ENCODE measurements around the gene EFL1.
"Not testable (repeated sequence)": the region's sequence is repeated elsewhere in the genome, so short reads cannot be mapped to it uniquely, and the experiment has no call there.

DNA sequence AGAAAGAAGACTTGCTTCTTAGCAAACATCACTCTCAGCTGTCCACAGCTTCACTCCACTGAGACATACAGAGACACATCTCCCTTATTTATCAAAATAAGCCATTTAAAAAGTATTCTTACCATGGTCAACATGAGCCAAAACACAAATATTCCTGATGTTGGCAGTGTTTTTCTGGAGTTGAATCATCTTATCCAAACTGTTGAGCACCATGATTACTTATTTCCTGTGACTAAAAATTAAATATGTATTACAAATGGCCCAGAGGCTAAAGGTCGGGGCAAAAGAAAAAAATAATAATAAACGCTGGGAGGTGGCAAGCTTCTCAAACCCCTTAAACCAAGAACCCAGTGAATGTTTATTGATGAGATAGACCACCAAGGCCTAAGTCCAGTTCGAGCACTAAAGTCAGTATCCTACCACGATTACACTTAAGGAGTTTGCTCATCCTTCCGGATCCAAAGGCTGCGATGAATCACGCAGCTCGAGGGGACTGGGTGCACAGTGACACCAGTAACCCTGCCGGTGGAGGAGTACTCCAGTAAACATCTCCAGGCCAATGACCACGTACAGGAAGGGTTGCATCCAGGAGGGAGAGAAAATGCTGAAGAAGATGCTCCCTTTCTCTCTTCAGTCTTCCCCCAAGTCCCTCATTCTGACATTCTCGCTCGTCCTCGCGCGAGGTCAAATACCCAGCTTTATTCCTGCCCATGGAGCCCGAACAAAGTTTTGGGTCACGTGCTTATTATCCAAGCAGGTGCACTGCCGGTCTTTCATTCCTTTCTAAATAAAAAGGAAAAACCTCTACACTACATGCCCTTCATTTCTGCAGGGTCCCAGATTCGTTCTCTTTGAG is 740 bp downstream of the EFL1 start:
- TF ChIP-seq, protein P1, sequence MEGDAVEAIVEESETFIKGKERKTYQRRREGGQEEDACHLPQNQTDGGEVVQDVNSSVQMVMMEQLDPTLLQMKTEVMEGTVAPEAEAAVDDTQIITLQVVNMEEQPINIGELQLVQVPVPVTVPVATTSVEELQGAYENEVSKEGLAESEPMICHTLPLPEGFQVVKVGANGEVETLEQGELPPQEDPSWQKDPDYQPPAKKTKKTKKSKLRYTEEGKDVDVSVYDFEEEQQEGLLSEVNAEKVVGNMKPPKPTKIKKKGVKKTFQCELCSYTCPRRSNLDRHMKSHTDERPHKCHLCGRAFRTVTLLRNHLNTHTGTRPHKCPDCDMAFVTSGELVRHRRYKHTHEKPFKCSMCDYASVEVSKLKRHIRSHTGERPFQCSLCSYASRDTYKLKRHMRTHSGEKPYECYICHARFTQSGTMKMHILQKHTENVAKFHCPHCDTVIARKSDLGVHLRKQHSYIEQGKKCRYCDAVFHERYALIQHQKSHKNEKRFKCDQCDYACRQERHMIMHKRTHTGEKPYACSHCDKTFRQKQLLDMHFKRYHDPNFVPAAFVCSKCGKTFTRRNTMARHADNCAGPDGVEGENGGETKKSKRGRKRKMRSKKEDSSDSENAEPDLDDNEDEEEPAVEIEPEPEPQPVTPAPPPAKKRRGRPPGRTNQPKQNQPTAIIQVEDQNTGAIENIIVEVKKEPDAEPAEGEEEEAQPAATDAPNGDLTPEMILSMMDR (conservative IDR thresholded peaks at IDR 0.05), result not testable (repeated sequence)
- not testable (repeated sequence) for TF ChIP-seq EZH2 (IDR thresholded peaks at IDR 0.05; ENCODE audit: low read depth)
